IPS-NIHi11 (cell line): Measurements from ENCODE around the gene ATP8B2.
A peak's percentile ranks its signal among the peaks of the same experiment; 100 is the strongest.
"Not testable (repeated sequence)": the region's sequence is repeated elsewhere in the genome, so short reads cannot be mapped to it uniquely, and the experiment has no call there.

Experiments used
- DNase-seq: peaks from one replicate; pipeline ENCODE4 v3.0.0; 2012; ENCODE audit warnings: mixed read lengths, low spot score

Gene ATP8B2

DNA sequence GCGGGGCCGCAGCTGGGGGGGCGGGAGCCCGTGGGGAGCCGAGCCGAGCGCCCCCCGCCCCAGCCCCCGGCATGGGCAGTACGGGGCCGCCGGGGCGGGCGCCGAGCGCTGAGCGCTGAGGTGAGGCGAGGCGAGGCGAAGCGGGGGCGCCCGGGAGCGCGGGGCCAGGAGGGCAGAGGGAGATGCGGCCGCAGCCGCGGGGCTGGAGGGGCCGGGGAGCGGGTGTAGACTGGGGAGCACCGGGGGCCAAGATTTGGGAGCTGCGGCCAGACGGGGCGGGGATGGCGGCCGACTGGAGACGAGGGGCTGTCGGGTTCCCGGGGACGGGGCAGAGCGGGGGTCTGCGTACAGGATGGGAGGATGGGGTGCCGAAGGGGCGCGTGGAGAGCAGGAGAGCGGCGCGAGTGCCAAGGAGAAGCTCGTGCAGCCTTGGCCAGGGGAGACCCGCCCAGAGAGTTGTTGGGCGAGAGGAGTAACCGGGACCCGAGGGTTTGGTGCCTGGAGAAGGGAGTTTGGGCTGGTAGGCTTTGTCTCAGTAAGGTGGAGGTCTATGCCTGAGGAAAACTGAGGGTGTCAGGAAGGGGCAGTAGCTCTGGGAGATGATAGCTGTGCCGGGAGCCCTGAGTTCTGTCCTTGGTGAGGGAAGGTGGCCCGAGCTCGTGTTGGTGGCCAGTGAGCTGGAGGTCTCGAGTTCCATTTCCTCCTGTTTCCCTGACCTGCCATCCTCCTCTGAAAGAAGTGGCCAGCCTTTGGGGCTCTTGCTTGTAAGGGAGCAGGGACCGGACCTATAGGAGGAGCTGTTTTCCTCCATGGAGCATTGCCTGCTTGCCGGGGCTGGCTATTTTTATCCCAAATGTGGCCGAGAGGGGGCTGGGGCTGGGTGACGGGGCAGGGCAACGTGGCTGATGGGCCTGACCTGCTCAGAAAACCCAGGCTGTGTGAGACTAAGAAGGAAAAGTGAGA, 539 bp downstream of the ATP8B2 start:
- peak; percentile 83 for DNase-seq

DNA sequence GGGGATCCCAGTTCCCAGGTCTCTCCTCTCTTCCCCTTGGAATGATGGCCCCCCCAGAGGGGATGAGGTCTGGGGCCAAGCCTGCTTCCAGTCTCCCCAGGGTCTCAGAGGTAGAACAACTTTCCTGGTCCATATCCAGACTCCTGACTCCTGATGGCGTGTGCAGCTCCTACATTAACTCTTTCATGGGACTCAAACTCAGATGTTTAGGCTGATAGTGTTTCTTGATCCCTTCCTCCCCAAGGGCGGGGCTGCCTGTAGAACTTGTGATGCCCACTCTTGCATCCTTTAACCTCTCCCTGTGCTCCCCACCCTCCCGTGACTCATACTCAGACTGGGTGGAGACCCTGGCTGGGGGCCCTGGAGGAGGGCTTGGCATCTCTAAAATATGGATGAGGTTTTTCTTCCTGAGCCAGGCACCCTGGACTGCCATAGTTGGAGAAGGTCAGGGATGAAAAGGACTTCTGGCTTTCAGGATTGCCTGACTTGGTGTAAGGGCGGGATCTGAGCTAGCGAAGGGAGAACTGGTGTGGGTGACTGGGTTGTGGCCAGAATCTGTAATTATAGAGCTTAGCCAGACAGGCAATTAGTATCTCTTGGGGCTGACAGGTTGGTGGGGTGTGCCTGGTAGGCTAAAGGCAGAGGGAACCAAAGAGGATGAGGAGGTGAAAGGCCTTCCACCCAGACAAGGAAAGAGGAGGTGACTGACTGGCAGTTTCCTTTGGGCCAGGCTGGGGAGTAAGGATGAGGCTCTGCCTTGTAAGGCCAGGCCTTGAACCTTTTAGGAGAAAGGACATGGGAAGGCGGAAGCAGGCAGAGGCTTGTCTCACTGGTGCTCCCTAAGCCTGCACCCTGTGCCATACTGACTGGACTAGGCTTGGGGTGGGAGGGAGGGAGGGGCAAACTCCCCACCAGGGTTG, 1.5 kb downstream of the ATP8B2 start:
- no peak for DNase-seq

DNA sequence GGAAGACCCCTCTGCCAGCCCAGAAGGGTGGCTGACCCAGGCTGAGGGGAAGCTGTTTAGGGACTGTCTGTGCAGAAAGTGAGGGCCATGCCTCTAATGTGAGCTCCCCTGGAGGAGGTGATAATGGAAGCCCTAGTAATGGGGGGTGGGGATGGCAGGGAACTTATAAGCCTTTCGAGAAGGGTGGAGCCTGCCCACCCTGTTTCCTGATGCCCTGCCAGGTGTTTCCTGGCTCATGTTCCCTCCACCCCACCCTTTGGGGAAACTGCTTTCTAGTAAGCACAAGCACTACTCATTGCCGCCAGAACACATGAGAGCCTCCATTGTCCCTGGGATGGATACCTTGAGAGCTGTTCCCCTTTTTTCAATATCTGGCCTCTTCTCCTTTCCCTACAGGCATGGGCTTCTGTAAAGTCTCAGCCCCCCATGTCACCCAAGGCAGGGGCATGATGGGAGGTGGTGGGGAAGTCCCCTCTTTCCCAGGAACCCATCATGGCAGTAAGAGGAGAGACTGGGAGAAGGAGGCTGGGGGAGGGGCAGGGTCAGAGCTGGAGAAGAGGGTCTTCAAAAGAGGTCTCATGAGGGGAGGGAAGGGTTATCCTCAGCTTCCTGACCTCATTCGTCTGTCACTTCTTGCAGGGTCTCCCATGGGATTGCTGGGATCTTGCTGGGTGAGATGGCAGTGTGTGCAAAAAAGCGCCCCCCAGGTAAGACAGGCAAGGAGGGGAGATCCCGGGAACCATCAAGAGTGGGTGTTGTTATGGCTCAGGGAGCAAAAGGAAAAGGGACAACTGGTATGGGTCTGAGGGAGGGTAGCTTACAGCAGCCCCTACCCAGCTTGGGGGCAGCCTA, 2.4 kb downstream of the ATP8B2 start:
- DNase-seq: no peak

DNA sequence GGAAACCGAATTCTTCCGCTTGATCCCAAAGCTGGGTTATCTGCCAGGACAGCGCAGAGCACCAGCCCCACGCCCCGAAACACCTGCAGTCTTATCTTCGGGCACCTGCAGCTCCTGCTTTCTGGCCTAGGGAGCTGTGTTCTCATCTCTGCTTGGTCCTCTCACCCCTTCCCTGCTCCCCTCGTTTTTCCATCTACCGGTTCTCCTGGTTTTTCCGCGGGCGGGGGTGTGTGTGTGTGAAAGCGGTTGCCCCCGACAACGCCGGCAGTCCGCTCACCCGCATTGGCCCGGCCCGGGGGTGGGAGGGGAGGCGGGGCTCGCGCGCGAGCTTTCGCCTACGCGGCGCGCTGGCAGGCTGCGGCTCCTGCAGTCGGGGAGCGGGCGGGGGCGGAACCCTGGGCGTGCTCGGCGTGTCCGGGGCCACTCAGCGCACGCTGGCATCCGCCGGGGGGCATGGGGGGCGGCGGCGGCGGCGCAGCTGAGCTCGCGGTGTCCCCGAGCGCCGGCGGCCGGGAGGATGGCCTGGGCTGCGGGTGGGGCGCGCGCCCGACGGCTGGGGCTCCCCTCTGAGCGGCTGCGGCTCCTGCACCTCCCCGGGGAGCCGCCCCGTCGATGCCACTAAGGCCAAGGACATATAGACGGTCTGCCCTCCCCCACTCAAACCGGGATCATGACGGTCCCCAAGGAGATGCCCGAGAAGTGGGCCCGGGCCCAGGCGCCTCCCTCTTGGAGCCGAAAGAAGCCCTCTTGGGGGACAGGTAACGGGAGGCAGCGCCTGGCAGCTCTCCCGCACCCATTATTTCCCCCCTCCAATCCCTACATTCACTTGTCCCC, 3.2 kb downstream of the ATP8B2 start:
- DNase-seq: peak; percentile 84

DNA sequence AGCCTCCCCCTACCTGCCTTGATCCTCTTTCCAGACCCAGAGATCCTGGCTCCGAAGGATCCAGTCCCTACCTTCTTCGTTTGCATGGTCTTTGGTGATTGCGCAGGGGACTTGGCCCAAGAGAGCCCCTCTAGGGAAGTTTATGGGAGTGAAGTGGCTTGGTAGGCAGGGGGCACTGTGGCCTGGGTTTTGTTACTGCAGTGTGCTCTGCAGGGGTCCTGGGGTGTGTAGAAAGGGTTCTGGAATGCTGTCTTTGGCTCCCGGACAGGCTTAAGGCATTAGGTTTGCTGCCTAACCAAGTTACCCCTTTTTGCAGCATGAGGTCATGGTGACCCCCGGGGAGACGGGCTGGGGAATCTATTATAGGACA, 3.8 kb downstream of the ATP8B2 start:
- peak; percentile 59 for DNase-seq

DNA sequence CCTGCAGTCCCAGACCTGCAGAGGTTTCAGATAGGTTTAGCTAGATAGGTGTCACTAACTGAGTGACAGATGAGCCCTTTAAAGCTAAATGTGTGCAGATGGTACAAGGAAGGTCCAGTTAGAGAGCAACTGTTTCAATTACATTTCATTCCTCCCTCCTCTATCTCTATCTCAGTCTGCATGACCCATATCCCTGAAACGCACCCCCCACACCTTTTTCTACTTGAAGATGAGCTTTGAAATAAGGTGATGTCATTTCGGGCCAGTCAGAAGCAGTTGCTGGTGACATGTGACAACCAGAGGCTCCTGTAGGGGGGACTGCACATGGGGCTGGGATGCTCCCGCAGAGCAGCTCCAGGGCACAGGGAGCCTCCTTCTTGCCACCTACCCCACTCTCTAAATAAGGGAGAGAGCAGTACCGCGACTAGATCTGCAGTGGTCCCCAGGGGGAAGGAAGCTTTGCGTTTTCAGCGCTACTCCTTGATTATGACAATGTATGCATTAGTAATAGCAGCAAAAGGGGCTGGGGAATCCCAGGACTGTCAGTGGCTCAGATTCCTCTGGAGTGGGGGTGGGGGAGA, 4.3 kb downstream of the ATP8B2 start:
- no peak for DNase-seq

DNA sequence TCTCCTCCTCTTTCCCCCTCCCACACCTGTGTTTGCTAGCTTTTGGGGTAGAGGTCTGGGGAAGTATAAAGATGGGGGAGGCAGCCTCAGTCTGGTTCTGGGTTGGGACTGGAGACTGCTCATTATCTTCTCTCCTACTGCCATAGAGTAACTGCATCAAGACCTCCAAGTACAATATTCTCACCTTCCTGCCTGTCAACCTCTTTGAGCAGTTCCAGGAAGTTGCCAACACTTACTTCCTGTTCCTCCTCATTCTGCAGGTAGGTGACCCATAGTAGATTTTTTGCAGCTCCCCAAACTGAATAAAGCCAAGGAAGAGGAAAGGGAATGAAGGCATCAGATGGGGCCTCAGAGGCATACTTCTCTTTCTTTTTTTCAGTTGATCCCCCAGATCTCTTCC, 5.3 kb downstream of the ATP8B2 start:
- DNase-seq: no peak

DNA sequence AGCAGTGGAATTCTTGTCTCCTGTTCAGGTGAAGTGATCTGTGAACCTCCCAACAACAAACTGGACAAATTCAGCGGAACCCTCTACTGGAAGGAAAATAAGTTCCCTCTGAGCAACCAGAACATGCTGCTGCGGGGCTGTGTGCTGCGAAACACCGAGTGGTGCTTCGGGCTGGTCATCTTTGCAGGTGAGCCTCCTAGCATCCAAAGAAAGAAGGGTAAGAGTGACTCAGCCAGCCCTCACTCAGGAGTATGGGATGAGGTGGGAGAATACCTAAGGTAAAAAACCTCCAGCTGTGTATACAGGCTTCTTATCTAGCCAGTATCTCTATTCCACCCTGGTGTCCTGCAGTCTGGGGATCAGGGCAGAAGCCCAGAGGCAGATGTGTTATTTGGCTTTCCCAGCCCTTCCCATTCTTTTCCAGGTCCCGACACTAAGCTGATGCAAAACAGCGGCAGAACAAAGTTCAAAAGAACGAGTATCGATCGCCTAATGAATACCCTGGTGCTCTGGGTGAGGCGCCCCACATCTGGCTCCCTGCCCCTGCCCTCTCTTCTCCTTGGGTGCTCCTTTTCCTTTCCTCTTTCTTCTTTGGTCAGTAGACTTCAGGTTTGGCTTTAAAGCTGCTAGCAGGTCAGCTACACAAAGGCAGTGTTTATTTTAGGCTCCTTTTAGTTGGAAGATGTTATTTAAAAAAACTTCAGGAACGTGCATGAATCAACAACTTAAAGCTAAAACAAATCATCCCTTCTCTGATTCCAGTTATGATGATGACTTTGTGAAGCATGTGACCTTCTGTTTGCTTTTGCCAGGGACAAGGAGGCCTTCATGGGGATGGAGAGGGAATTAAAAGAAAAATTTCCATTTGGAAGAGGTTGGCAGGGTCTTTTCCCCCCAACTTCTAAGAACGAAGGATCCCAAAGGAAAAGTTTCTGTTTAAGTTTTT, 9.0 kb downstream of the ATP8B2 start:
- DNase-seq: no peak

DNA sequence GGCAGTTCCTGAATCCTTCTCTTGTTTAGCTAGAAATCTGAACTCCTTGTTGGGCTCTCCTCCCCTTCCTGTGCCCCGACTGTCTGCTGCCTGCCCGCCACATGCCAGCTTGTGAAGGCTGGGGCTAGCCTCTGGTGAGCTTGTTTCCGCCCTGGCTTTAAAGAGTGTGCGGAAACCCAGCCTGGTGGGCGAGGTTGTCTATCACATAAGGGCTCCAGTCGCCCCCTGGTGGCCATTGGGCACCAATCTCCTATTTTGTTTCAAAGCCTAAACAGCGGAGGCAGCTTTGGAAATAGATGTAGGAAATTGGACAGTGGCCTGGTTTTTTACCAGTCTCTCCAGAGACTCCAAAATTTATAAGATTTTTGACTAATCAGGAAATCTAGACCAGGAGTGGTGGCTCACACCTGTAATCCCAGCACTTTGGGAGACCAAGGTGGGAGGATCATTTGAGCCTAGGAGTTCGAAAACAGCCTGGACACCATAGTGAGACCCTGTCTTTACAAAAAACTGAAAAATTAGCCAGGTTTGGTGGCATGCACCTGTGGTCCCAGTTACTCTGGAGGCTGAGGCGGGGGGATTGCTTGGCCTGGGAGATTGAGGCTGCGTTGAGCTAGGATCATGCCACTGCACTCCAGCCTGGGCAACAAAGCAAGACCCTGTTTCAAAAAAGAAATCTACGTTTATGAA, 9.8 kb downstream of the ATP8B2 start:
- DNase-seq: peak; percentile 89

DNA sequence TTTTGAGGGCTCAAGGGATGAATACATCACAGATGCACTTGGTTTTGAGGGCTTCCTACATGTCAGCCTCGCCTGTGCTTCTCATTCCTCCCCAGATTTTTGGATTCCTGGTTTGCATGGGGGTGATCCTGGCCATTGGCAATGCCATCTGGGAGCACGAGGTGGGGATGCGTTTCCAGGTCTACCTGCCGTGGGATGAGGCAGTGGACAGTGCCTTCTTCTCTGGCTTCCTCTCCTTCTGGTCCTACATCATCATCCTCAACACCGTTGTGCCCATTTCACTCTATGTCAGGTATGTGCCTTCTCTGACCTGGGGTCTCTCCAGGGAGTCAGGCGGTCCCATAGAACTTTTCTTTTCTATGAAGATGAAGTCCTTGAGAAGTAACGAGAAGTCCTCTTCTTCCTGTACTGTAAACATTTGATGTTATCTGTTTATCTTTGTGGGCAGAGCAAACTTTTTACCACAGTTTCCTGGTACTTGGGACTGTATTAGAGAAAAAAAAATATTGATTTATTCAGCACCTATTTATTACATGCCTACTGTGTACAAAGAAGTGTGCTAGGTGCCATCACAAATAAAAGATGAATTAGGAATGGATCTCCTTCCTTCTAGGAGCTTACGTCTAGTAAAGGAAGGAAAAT, 12.0 kb downstream of the ATP8B2 start:
- no peak for DNase-seq

DNA sequence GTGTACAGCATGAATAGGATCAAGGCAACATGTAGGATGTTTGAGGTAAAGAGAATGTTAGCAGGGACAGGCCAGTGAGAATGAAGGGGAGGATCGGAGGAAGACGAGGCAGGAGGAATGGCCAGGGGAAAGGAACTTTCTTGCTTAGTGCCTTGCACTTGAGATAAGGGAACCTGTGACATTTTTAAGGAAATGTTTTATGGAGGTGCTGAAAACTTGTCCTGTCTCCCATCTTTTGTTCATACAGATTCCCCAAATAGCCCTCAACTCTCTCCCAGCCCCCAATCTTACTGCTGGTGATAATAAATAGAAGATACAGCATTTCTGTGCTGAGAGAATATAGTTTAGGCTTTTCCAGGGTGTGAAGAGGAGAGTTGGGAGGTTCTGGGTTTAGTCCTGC, 13.6 kb downstream of the ATP8B2 start:
- no peak for DNase-seq

DNA sequence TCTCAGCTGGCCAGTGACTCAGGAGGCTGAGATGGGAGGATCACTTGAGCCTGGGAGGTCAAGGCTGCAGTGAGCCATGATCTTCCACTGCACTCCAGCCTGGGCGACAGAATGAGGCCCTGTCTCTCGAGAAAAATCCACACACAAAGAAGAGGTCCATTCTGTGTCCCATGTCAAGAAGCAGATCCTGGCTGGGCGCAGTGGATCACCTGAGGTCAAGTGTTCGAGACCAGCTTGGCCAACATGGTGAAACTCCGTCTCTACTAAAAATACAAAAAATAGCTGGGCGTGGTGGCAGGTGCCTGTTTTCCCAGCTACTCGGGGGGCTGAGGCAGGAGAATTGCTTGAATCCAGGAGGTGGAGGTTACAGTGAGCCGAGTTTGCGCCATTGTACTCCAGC, 16.0 kb downstream of the ATP8B2 start:
- DNase-seq: not testable (repeated sequence)

DNA sequence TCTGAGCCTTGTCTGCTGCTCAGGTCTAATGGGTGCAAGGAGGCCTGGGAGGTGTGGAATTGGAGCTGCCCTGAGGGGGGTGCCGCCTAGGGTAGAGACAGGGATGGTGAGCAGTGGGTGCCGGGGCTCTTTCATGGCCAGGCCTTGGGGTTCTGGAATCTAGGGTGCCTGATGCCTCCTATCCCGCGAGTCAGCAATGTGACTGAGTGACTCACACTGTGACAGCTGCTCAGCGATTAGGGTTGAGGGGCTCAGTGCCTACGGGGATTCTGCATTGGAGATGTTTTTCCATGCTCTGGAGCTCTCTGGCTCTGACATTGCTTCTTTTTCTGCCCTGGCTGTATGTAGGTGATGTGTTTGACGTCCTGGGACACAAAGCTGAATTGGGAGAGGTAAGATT, 16.8 kb downstream of the ATP8B2 start:
- DNase-seq: no peak

DNA sequence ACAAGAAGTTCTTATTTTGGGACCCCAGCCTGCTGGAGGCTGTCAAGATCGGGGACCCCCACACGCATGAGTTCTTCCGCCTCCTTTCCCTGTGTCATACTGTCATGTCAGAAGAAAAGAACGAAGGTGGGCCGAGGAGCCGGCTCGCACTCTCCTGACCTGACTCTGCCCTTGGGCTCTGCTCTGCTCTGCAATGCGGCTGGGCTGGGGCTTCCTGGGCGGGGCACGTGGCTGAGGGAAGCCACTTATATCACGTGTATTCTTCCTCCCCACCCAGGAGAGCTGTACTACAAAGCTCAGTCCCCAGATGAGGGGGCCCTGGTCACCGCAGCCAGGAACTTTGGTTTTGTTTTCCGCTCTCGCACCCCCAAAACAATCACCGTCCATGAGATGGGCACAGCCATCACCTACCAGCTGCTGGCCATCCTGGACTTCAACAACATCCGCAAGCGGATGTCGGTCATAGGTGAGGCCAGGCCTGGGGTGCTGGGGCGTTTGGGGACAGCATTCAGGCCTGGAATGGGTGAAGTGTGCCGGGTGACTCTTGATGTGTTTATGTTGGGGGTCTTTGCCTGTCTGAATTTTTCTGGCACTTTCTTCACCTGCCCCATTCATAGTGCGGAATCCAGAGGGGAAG, 17.6 kb downstream of the ATP8B2 start:
- no peak for DNase-seq

DNA sequence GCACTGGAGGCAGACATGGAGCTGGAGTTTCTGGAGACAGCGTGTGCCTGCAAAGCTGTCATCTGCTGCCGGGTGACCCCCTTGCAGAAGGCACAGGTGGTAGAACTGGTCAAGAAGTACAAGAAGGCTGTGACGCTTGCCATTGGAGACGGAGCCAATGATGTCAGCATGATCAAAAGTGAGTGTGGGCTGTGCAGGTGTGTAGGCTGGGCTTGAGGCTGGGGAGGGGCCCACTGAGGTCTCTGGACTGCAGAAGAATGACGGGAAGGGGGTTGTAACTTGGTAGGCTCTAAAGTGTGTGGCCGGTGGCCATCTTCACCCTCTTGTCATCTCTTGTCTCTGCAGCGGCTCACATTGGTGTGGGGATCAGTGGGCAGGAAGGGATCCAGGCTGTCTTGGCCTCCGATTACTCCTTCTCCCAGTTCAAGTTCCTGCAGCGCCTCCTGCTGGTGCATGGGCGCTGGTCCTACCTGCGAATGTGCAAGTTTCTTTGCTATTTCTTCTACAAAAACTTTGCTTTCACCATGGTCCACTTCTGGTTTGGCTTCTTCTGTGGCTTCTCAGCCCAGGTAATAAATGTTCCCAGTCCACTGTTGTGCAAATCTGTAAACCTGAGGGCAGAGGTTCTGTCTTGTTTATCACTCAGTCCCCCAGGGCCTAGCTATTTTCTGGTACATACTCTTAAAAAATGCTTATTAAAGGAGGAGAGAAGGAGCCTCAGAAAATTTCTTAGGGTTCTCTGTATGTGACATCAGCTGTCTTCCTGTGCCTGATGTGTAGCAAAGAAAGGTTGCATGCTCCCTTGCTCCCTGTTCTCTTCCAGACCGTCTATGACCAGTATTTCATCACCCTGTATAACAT, 19.9 kb downstream of the ATP8B2 start:
- peak; percentile 76 for DNase-seq

DNA sequence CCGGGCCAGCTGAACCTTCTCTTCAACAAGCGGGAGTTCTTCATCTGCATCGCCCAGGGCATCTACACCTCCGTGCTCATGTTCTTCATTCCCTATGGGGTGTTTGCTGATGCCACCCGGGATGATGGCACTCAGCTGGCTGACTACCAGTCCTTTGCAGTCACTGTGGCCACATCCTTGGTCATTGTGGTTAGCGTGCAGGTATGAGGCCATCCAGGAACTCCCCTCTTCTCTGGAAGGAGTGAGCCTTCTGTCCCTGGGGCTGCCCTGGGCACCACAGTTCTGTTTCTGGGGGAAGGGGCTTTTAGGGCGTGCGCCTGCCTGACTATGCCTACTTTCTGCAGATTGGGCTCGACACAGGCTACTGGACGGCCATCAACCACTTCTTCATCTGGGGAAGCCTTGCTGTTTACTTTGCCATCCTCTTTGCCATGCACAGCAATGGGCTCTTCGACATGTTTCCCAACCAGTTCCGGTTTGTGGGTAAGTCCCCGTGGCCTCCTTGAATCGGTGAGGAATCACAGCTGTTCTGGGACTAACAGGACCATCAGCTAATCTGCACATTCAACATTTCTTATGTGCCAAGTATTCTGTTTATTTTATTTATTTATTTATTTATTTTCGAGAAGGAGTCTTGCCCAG, 21.1 kb downstream of the ATP8B2 start:
- DNase-seq: no peak
